Brain microvascular endothelial cell (primary cell): ENCODE data around the gene GPC5.
A peak's percentile ranks its signal among the peaks of the same experiment; 100 is the strongest.
"Not testable (repeated sequence)": the region's sequence is repeated elsewhere in the genome, so short reads cannot be mapped to it uniquely, and the experiment has no call there.

Experiments used
- DNase-seq: peaks from one replicate; pipeline ENCODE4 v3.0.0-alpha.2; 2020
- H3K27ac ChIP-seq: fragments of 250-450 bp; sonication (Bioruptor Pico); 2 replicates; pipeline ENCODE4 v1.5.1; 2020; ENCODE audit warnings: mild to moderate bottlenecking, moderate library complexity
- H3K27me3 ChIP-seq: fragments of 250-450 bp; sonication (Bioruptor Pico); replicated peaks from 2 replicates; pipeline ENCODE4 v1.5.1; 2020; ENCODE audit warnings: mild to moderate bottlenecking
- H3K36me3 ChIP-seq: fragments of 250-450 bp; sonication (Bioruptor Pico); replicated peaks from 2 replicates; pipeline ENCODE4 v1.5.1; 2020; ENCODE audit warnings: mild to moderate bottlenecking
- H3K4me3 ChIP-seq: 2 replicates; pipeline ENCODE4 v1.5.1; 2011; ENCODE audit warnings: low read depth, mild to moderate bottlenecking, control low read depth, low read length, moderate library complexity
- CTCF ChIP-seq: IDR thresholded peaks from 2 replicates; pipeline ENCODE4 v1.5.1; 2011; ENCODE audit warnings: low read depth, mild to moderate bottlenecking, moderate library complexity, low read length, control low read depth, inconsistent platforms; ENCODE audit errors: missing control alignments
- in situ Hi-C: cut with HindIII; loops from 2 replicates; pipeline ENCODE4 v1.10.0; 2017; ENCODE audit warnings: low sequenced_read_pairs, low pct_ligation_motif_present

GPC5 gene

DNA sequence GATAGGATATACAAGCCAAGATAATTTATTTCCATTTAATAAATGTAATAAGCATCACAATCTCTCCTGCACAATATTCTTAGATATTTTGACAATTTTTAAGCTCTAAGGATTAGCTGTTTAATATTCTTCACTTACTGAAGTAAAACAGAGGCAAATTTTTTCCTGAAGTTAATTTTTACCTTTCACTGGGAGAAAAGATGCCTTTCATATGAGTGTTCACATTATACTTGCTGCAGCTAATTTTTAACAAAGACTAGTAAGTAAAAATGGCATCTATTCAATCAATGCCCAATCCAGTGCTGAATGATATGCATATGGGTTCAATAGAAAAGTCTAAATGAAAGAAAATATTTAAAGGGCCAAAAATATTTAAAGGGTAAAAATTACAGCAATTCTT lies 1451.0 kb downstream of the GPC5 start:
- Histone ChIP-seq H3K4me3 (no peak overlapping the region), H3K27ac (no peak overlapping the region), H3K27me3 (no peaks in the 10 kb centered on the region), H3K36me3 (no peaks in the 10 kb centered on the region)
- no peak for DNase-seq
- no peak for TF ChIP-seq CTCF
- in situ Hi-C loops = no loop called here

DNA sequence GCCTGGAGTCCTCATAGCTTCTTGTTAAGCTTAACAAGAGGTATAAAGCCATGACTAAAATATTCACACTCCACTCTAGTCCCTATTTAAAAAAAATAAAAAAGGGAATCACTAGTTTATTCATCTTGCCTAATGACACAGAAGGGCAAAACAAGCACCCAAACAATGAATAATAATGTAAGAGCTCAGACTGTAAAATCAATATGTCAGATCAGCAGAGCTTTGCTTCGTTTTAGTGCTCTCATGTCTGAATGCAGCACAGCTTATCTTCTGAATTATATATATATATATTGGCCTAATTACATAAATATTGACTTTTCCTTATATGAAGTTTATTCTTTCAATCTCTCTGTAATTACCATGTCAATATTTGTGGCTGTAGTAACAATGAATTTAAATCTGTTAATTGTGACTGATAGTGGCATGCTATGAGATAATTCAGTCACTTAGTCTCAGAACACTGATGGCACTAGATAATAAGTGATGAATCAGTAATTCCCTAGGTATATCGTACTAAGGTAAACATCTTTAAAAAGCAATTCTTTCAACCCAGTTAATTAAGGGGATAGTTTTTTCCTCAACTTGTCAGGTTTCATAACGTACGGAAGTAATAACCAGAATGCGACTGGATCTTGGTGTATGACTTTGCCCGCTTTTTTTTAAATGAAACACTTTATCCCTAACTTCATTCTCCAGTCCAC lies 1466.3 kb downstream of the GPC5 start:
- in situ Hi-C loops = no loop called here
- Histone ChIP-seq H3K27me3 (no peaks in the 10 kb centered on the region), H3K36me3 (no peaks in the 10 kb centered on the region), H3K27ac (no peak overlapping the region), H3K4me3 (no peak overlapping the region)
- TF ChIP-seq CTCF = no peak
- DNase-seq = no peak

DNA sequence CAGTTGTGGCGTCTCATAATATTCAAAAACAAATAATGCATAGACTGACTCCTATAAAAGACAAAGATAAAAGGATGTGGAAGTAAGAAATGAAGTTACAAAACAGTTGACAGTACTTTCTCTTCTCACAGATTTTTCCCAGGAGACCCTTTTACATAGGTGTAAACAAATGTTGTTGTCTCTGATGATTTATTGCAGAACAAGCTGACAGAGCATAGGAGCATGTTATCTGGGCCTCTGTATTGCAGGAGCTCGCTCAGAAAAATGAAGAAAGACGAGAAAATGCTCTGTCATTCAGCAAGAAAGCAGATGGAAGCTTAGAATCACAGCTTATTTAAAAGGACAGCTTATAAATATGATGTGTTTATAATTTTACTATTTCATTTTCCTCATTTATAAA lies 1474.6 kb downstream of the GPC5 start:
- in situ Hi-C loops = no loop called here
- no peaks in the 10 kb centered on the region for H3K27me3 ChIP-seq
- TF ChIP-seq CTCF = no peak

DNA sequence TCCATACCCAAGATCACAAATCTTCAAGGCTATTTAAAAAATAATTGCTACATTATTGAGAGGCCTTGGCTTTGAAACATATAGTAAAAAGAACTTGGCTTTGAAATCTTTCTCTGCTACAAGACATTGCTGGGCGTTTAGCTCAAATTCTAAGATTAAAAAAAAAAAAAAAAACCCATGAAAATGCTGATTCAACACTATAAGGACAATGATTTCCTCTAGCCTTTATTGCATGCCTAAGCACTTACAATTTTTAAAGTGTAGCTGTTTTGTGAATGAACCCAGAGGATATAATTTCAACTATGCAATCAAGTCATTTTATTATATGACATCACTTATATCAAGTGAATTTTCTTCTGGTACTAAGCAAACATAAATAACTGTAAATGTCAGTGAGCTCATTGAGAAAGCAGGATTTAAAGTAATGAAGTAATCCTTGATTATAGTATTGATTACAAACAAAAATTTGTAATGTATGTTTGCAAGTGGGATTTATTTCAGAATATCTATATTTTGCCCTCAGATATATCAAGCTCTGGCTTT lies 1488.2 kb downstream of the GPC5 start:
- no peak for DNase-seq
- TF ChIP-seq CTCF = no peak
- Histone ChIP-seq H3K4me3 (no peak overlapping the region), H3K27ac (no peak overlapping the region), H3K27me3 (no peaks in the 10 kb centered on the region), H3K36me3 (no peaks in the 10 kb centered on the region)
- in situ Hi-C loops = no loop called here

More for the DNA sequence above, 1474.6 kb downstream of the GPC5 start:
- Histone ChIP-seq H3K4me3 (no peak overlapping the region), H3K36me3 (no peaks in the 10 kb centered on the region), H3K27ac (no peak overlapping the region)
- DNase-seq = no peak

GRCh38 chr13:92894447-92894846 lies 1496.0 kb downstream of the GPC5 start:
- H3K27ac ChIP-seq = no peak overlapping the region
- no peak for DNase-seq
- no peak for TF ChIP-seq CTCF
- H3K36me3 ChIP-seq = no peaks in the 10 kb centered on the region
- no peak overlapping the region for H3K4me3 ChIP-seq
- H3K27me3 ChIP-seq = no peaks in the 10 kb centered on the region
- in situ Hi-C loops = no loop called here

- Histone ChIP-seq H3K27ac (no peak overlapping the region), H3K36me3 (no peaks in the 10 kb centered on the region), H3K4me3 (no peak overlapping the region), H3K27me3 (no peaks in the 10 kb centered on the region)
- DNase-seq = peak; percentile 20
- peak; percentile 12 for TF ChIP-seq CTCF
- in situ Hi-C loops = no loop called here
These were observed 1498.4 kb downstream of the GPC5 start for GRCh38 chr13:92896842-92897241.

GRCh38 chr13:92898946-92899345 lies 1500.5 kb downstream of the GPC5 start:
- H3K27ac ChIP-seq, H3K36me3 ChIP-seq, in situ Hi-C loops, DNase-seq, H3K27me3 ChIP-seq, H3K4me3 ChIP-seq: not testable (repeated sequence)
